Skeletal muscle tissue (tissue), 4 donors: ENCODE data around the gene ZNF23. TPM values are rescaled to one million over a fixed set of nuclear protein-coding genes. Genes with fewer than 3 reads are reported as not detected.

Experiments used
- H3K27ac ChIP-seq: one replicate; pipeline ENCODE4 v1.7.0; 2013; ENCODE audit warnings: mild to moderate bottlenecking, low read depth, low read length, inconsistent platforms
- H3K27me3 ChIP-seq, 3 donors: one replicate each; pipeline ENCODE4 v1.7.0; 2013; ENCODE audit warnings: low read length in 3 of 3; ENCODE audit not compliant: control insufficient read depth in 3 of 3, insufficient read depth in 3 of 3
- H3K36me3 ChIP-seq, 3 donors: one replicate each; pipeline ENCODE4 v1.7.0; 2013; ENCODE audit warnings: low read length in 3 of 3; ENCODE audit not compliant: control insufficient read depth in 3 of 3, insufficient read depth in 3 of 3
- H3K4me1 ChIP-seq, 3 donors: one replicate each; pipeline ENCODE4 v1.7.0; 2013; ENCODE audit warnings: low read length in 3 of 3, mild to moderate bottlenecking in 3 of 3; ENCODE audit not compliant: control insufficient read depth in 3 of 3, insufficient read depth in 3 of 3
- H3K4me3 ChIP-seq, 3 donors: one replicate each; pipeline ENCODE4 v1.7.0; 2013; ENCODE audit warnings: low read length in 3 of 3
- H3K9ac ChIP-seq, 3 donors: one replicate each; pipeline ENCODE4 v1.7.0; 2013; ENCODE audit warnings: low read length in 3 of 3, mild to moderate bottlenecking in 3 of 3, moderate library complexity in 2 of 3, low read depth in 1 of 3
- H3K9me3 ChIP-seq, 3 donors: one replicate each; pipeline ENCODE4 v1.7.0; 2013; ENCODE audit warnings: low read length in 3 of 3; ENCODE audit not compliant: control insufficient read depth in 3 of 3
- total RNA-seq: library from RNA; depleted of rRNA; stranded (reverse); fragments of >200 nt; gene quantifications from one replicate; pipeline ENCODE4 v1.2.3, GENCODE V29; 2014
- donor health status: Osteomylitis.

ZNF23 gene
- total RNA-seq, 1 donor from 2014 or later = 5.7 TPM

GRCh38 chr16:71423016-71423415, 39.0 kb downstream of the ZNF23 start:
- Histone ChIP-seq H3K4me3 (no peak overlapping the region), H3K36me3 (no peaks in the 10 kb centered on the region), H3K27ac (no peak overlapping the region), H3K4me1 (no peaks in the 10 kb centered on the region), H3K27me3 (peaks cover 14 to 35% (median 17%) of the 10 kb centered on the region in 3 donors), H3K9ac (no peak overlapping the region), H3K9me3 (peaks cover 0 to 3% (median 3%) of the 10 kb centered on the region in 3 donors)

- H3K27me3 ChIP-seq = peaks cover 13 to 35% (median 13%) of the 10 kb centered on the region in 3 donors
- H3K36me3 ChIP-seq = no peaks in the 10 kb centered on the region
- H3K9me3 ChIP-seq = peaks cover 0 to 3% (median 0%) of the 10 kb centered on the region in 3 donors
- H3K27ac ChIP-seq = no peak overlapping the region
- H3K9ac ChIP-seq = no peak overlapping the region
- no peak overlapping the region for H3K4me3 ChIP-seq
- H3K4me1 ChIP-seq = no peaks in the 10 kb centered on the region
Measured at GRCh38 chr16:71421911-71422310, 40.1 kb downstream of the ZNF23 start.

DNA sequence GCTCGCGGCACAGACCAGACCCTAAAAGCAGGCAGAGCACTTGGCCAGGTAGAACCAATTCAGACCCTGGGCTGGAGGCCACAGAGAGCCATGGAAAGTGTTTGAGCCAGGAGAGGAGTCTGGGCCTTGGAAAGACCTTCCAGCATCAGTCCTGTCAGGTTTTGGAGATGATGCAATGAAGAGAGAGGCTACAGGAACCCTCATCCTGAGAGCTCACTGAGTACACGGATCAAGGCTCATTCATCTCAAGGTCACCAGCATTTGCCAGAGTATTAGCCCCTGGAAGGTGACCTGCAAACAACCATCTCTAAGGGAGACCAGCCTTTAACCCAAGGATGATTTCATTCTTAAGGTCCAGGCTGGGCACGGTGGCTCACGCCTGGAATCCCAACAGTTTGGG, 48.0 kb downstream of the ZNF23 start:
- Histone ChIP-seq H3K9ac (no peak overlapping the region), H3K36me3 (no peaks in the 10 kb centered on the region), H3K27ac (no peak overlapping the region), H3K4me1 (peaks cover 0 to 2% (median 0%) of the 10 kb centered on the region in 3 donors), H3K9me3 (no peaks in the 10 kb centered on the region), H3K27me3 (peaks cover 7 to 40% (median 14%) of the 10 kb centered on the region in 3 donors), H3K4me3 (no peak overlapping the region)

GRCh38 chr16:71413341-71413740, 48.7 kb downstream of the ZNF23 start:
- no peak overlapping the region for H3K4me3 ChIP-seq
- H3K9ac ChIP-seq = no peak overlapping the region
- no peaks in the 10 kb centered on the region for H3K36me3 ChIP-seq
- H3K4me1 ChIP-seq = peaks cover 0 to 2% (median 0%) of the 10 kb centered on the region in 3 donors
- H3K27me3 ChIP-seq = peaks cover 7 to 33% (median 14%) of the 10 kb centered on the region in 3 donors
- no peak overlapping the region for H3K27ac ChIP-seq
- no peaks in the 10 kb centered on the region for H3K9me3 ChIP-seq

GRCh38 chr16:71412270-71413160, 49.5 kb downstream of the ZNF23 start:
- H3K27ac ChIP-seq = no peak overlapping the region
- no peaks in the 10 kb centered on the region for H3K9me3 ChIP-seq
- H3K27me3 ChIP-seq = peaks cover 3 to 28% (median 14%) of the 10 kb centered on the region in 3 donors
- H3K9ac ChIP-seq = no peak overlapping the region
- H3K36me3 ChIP-seq = no peaks in the 10 kb centered on the region
- H3K4me3 ChIP-seq = no peak overlapping the region
- peaks cover 0 to 2% (median 0%) of the 10 kb centered on the region in 3 donors for H3K4me1 ChIP-seq

DNA sequence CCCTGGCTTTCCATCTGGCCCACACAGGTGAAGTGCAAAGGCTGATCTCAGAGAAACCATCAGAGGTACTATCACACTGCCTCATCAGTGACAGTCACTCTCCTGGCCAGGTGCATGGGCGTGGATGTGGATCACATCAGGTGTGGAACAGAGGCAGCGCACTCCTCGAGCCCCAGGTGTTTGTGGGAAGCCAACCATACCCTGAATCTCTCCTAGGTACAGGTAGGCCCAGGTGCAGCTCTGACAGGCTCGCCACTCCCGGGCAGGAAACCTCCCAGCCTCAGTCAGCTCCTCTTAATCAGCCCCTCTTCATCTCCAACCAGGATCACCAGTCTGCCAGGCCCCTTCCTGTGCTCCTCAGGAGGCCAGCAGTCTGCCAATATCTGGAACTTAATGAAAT, 51.9 kb downstream of the ZNF23 start:
- Histone ChIP-seq H3K4me1 (peaks cover 0 to 2% (median 0%) of the 10 kb centered on the region in 3 donors), H3K9ac (no peak overlapping the region), H3K9me3 (peaks cover 0 to under 1% (median 0%) of the 10 kb centered on the region in 3 donors), H3K27ac (no peak overlapping the region), H3K36me3 (no peaks in the 10 kb centered on the region), H3K4me3 (no peak overlapping the region), H3K27me3 (peaks cover 0 to 23% (median 12%) of the 10 kb centered on the region in 3 donors)

DNA sequence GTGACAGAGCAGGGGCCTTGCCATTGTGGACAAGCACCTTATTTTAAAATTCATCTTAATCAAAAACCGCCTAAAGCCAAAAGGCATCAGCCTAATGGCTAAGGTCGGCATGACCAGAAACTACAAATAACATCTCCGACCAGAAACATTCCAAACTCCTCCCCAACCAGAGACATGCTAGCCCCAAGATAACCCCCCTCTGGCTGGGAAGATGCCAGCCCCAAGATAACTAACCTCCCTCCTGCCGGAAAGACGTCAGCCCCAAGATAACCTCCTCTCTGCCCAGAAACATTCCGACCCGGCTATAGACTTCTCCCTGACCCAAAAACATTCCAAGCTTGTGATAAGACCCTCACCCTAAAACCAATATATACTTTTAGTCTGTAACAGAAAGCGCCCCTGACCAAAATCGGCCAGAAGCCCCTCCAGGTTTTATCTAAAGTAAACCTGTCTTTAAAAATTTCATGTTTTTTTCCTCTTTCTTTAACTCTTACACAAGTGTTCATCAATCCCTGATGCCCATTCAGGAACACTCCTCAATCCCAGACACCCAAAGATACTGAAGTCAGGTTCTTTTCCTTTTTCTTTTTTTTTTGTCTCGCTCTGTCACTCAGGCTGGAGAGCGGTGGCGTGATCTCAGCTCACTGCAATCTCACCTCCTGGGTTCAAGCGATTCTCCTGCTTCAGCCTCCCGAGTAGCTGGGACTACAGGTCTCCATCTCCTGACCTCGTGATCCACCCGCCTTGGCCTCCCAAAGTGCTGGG, 52.9 kb downstream of the ZNF23 start:
- Histone ChIP-seq H3K4me1 (peaks cover 0 to 2% (median 0%) of the 10 kb centered on the region in 3 donors), H3K4me3 (no peak overlapping the region), H3K27me3 (peaks cover 0 to 23% (median 12%) of the 10 kb centered on the region in 3 donors), H3K36me3 (no peaks in the 10 kb centered on the region), H3K27ac (no peak overlapping the region), H3K9me3 (peaks cover 0 to 2% (median 0%) of the 10 kb centered on the region in 3 donors), H3K9ac (no peak overlapping the region)

DNA sequence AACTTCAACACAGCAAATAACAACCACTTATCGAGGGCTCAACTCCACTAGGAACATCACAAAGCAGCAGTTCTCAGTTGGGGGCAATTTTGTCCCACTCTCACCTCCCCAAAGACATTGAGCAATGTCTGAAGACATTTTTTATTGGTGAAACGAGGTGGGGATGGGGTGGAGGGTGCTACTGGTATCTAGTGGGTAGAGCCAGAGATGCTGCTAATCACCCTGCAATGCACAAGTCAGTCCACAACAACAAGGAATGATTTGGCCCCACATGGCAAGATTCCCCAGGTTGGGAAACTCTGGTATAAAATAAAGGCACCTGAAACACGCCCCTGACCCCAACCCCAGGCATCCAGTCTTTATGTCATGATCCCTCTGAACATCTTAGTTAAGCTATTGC, 53.5 kb downstream of the ZNF23 start:
- Histone ChIP-seq H3K4me1 (peaks cover 0 to 2% (median 0%) of the 10 kb centered on the region in 3 donors), H3K4me3 (no peak overlapping the region), H3K27ac (no peak overlapping the region), H3K27me3 (peaks cover 0 to 23% (median 12%) of the 10 kb centered on the region in 3 donors), H3K9me3 (peaks cover 0 to 2% (median 0%) of the 10 kb centered on the region in 3 donors), H3K36me3 (no peaks in the 10 kb centered on the region), H3K9ac (no peak overlapping the region)

- Histone ChIP-seq H3K4me1 (peaks cover 0 to 2% (median 0%) of the 10 kb centered on the region in 3 donors), H3K9ac (no peak overlapping the region), H3K27me3 (peaks cover 0 to 23% (median 9%) of the 10 kb centered on the region in 3 donors), H3K36me3 (no peaks in the 10 kb centered on the region), H3K27ac (no peak overlapping the region), H3K4me3 (no peak overlapping the region), H3K9me3 (peaks cover 0 to 2% (median 0%) of the 10 kb centered on the region in 3 donors)
Measured at GRCh38 chr16:71407731-71408130, 54.3 kb downstream of the ZNF23 start.
